ENCODE data around the gene CD79A.

- TF ChIP-seq CTCF (conservative IDR thresholded peaks at IDR 0.05 in 1 of 2, IDR thresholded peaks at IDR 0.05 in 1 of 2; ENCODE audit: extremely low read depth in 1 of 2, insufficient read depth in 1 of 2, low read depth in 1 of 2, low read length in 2 of 2) (no peak), EZH2 (IDR thresholded peaks at IDR 0.05; ENCODE audit: borderline replicate concordance, low read length) (no peak)
These were observed 5.7 kb downstream of the CD79A start, which contains the start of gene ARHGEF1 for GRCh38 chr19:41882568-41883462.
